BLaER1 treated with 17β-estradiol and CSF1 and Interleukin-3, amounts not matched to agents 10 nM and 100 nM (cell line): Measurements from ENCODE around the gene PTGES.

Experiments
- H3K27ac ChIP-seq, 11 experiments: shearing (Covaris generic); formaldehyde crosslinking; 2 replicates each; pipeline ENCODE4 v1.8.1; 2022
- H3K27me3 ChIP-seq, 11 experiments: shearing (Covaris generic); formaldehyde crosslinking; 2 replicates each; pipeline ENCODE4 v1.8.1; 2022
- H3K36me3 ChIP-seq, 11 experiments: shearing (Covaris generic); formaldehyde crosslinking; 2 replicates each; pipeline ENCODE4 v1.8.1; 2022
- H3K4me1 ChIP-seq, 10 experiments: shearing (Covaris generic); formaldehyde crosslinking; 2 replicates each; pipeline ENCODE4 v1.8.1; 2022
- H3K4me2 ChIP-seq, 11 experiments: shearing (Covaris generic); formaldehyde crosslinking; 2 replicates each; pipeline ENCODE4 v1.8.1; 2022
- H3K4me3 ChIP-seq, 10 experiments: shearing (Covaris generic); formaldehyde crosslinking; 2 replicates each; pipeline ENCODE4 v1.8.1; 2022
- H3K9ac ChIP-seq, 11 experiments: shearing (Covaris generic); formaldehyde crosslinking; 2 replicates each; pipeline ENCODE4 v1.8.1; 2022
- H3K9me3 ChIP-seq, 11 experiments: shearing (Covaris generic); formaldehyde crosslinking; replicated peaks in 1 of 11; 2 replicates each; pipeline ENCODE4 v1.8.1; 2022
- H4K20me1 ChIP-seq, 11 experiments: shearing (Covaris generic); formaldehyde crosslinking; 2 replicates each; pipeline ENCODE4 v1.8.1; 2022
- Cebpa-rat ChIP-seq, 11 experiments: shearing (Covaris generic); IDR thresholded peaks; 2 replicates each; pipeline ENCODE4 v1.8.1; 2022

PTGES gene

DNA sequence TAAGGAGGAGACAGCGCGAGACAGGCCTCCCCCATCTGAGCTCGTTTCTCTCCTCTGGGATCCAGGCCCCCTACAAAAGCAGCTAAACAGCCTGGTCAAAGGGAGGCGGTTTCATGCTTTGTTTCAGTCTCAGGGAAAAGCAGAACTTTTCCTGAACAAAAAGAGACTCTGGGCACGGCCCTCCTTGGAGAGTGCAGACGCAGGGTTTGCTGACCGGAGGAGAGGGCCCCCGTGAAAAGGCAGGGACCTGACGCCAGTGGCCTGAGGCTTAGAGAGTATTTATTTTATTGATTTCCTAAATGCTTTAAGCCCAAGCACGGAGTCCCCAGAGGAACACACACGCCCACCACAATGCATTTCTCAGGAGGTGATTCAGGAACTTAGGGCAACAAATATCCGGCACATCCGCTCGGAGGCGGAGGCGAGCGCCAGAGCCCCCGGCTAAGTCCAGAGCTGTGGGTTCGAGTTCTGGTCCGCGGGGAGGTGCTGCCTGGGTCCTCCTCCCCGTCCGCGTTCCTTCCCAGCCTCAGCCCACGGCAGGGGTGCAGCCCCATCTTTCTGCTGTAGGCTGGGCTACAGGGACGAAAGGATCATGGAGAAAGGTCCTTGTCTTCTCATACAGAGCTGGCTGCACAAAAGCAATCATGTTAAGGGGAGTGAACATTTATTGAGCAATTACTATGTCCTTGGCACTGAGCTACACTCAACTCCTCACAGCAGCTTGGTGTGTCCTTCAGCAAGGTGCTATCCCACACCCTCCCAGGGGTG, 40.0 kb downstream of the PTGES start:
- H3K4me1 ChIP-seq: peaks cover 58 to 83% (median 77%) of the 10 kb centered on the region in 10 experiments
- H3K36me3 ChIP-seq: no peaks in the 10 kb centered on the region
- peak overlapping the region in 10 of 11 experiments; percentile 55 to 90 (median 85); a peak in 20 of 22 replicates for H3K27ac ChIP-seq
- peak overlapping the region; percentile 2 to 61 (median 44); a peak in 16 of 20 replicates for H3K4me3 ChIP-seq
- no peaks in the 10 kb centered on the region for H3K9me3 ChIP-seq
- peak overlapping the region; percentile 84 to 98 (median 94) for H3K4me2 ChIP-seq
- peak overlapping the region; percentile 5 to 79 (median 77); a peak in 21 of 22 replicates for H3K9ac ChIP-seq
- peaks cover 0 to 6% (median 0%) of the 10 kb centered on the region in 11 experiments; a peak in 2 of 22 replicates for H4K20me1 ChIP-seq
- peaks cover 0 to 62% (median 33%) of the 10 kb centered on the region in 11 experiments; a peak in 18 of 22 replicates for H3K27me3 ChIP-seq
- peak in 2 of 11 experiments; percentile 18 to 47; a peak in 1 of 22 replicates for TF ChIP-seq Cebpa-rat (IDR thresholded peaks at IDR 0.05)

DNA sequence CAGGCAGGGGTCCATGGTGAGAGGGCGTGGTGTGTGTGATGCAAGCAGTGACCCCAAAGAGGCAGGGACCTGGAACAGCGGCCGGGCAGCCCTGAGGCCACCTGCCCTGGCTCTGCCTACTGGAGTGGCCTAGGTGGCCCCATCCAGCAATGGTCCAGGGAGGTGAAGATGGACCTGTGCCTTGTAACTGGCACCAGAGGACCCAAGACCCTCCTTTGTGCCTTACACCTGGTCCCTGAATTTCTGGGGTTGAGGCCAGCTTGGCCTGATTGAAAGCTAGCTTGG, 42.7 kb downstream of the PTGES start:
- Histone ChIP-seq H3K27me3 (peaks cover 0 to 54% (median 28%) of the 10 kb centered on the region in 11 experiments; a peak in 18 of 22 replicates), H3K9me3 (no peaks in the 10 kb centered on the region), H3K27ac (peak overlapping the region in 1 of 11 experiments; percentile 90; a peak in 1 of 22 replicates), H3K4me1 (peaks cover 45 to 71% (median 65%) of the 10 kb centered on the region in 10 experiments), H3K4me2 (peak overlapping the region in 10 of 11 experiments; percentile 10 to 98 (median 94); a peak in 13 of 22 replicates), H3K36me3 (no peaks in the 10 kb centered on the region), H3K4me3 (no peak overlapping the region), H3K9ac (no peak overlapping the region), H4K20me1 (peaks cover 0 to 6% (median 0%) of the 10 kb centered on the region in 11 experiments; a peak in 2 of 22 replicates)
- no peak for TF ChIP-seq Cebpa-rat (IDR thresholded peaks at IDR 0.05)

DNA sequence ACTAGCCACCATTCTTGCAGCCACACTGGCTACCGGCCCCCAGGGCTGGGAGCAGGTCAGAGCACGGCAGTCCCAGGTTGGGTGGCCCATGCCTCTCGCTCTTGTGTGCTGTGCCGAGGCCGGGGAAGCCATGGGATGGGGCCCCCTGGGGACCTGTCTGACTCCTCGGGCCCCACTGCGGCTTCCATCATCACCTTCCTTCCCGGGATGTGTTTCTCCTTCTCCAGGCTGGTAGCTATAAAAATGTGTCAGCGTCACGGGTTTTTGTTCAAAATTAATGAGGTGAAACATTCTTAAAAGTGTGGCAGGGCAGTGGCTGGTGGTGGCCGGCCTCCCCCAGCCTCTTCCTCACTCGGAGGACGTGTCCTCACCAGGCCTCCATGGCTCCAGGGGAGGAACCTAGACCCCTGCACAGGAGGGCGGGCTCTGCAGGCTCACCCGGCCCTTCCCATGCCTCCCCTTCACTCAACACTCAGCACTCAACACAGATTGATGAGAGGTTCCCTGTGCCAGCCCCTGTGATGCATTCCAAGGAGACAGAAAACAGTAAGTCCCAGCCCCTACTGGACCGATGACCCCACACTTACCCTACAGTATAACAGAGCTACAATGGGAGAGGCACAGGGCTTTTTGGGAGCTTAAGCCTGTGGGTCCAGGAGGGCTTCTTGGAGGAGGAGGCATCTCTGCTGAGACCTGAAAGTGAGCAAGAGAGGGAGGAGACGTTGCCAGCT, 43.2 kb downstream of the PTGES start:
- Histone ChIP-seq H3K4me2 (peak overlapping the region in 9 of 11 experiments; percentile 10 to 98 (median 93); a peak in 16 of 22 replicates), H3K36me3 (no peaks in the 10 kb centered on the region), H4K20me1 (peaks cover 0 to 6% (median 0%) of the 10 kb centered on the region in 11 experiments; a peak in 2 of 22 replicates), H3K27ac (peak overlapping the region in 1 of 11 experiments; percentile 90; a peak in 3 of 22 replicates), H3K27me3 (peaks cover 0 to 49% (median 23%) of the 10 kb centered on the region in 11 experiments; a peak in 17 of 22 replicates), H3K9ac (no peak overlapping the region), H3K4me1 (peaks cover 40 to 65% (median 60%) of the 10 kb centered on the region in 10 experiments), H3K4me3 (no peak overlapping the region), H3K9me3 (no peaks in the 10 kb centered on the region)
- TF ChIP-seq Cebpa-rat (IDR thresholded peaks at IDR 0.05): no peak

DNA sequence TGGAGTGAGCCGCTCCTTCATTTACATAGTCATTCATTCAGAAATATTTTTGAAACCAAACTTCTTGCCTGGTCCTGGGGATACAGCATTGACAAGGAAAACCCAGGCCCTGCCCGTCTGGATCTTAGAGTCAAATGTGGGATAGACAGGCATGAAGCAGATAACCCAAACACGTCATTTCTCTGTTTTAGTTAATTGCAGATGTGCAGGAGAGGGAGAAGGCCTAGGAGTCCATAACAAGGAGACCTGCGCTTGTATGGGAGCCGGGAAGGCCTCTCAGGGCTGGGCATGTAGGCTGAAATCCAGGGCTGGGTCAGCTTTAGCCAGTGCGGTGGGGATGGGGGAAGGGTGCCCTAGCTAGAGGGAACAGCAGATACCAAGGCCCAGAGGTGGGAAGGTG, 44.0 kb downstream of the PTGES start:
- TF ChIP-seq Cebpa-rat (IDR thresholded peaks at IDR 0.05): no peak

DNA sequence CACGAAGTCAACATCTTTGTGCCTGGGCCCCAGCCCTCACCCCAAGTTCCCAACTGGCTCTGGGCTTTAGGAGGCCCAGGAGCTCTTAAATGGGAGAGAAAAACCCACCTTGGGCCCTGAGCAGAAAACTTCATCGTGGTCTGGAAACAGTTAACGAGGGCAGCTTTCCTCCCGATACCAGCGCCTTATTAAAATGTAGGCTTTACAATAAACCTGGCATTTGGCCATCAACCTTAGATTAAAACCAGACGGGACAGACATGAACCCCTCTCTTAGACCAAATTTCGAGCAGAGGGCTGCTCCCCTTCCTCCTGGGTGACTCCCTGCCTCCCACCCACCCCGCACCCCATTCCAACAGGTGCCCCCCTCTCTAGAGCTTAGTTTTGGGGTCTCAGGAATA, 48.0 kb downstream of the PTGES start:
- Histone ChIP-seq H3K36me3 (no peaks in the 10 kb centered on the region), H3K4me1 (peaks cover 6 to 26% (median 18%) of the 10 kb centered on the region in 10 experiments; a peak in 19 of 20 replicates), H3K27me3 (peaks cover 2 to 25% (median 15%) of the 10 kb centered on the region in 11 experiments; a peak in 17 of 22 replicates), H3K9ac (no peak overlapping the region), H4K20me1 (peaks cover 0 to 6% (median 0%) of the 10 kb centered on the region in 11 experiments; a peak in 1 of 22 replicates), H3K4me2 (no peak overlapping the region), H3K27ac (no peak overlapping the region), H3K4me3 (no peak overlapping the region), H3K9me3 (no peaks in the 10 kb centered on the region)
- TF ChIP-seq Cebpa-rat (IDR thresholded peaks at IDR 0.05): no peak

More for the DNA sequence above, 44.0 kb downstream of the PTGES start:
- Histone ChIP-seq H3K4me3 (no peak overlapping the region), H4K20me1 (peaks cover 0 to 6% (median 0%) of the 10 kb centered on the region in 11 experiments; a peak in 2 of 22 replicates), H3K9ac (no peak overlapping the region), H3K36me3 (no peaks in the 10 kb centered on the region), H3K9me3 (no peaks in the 10 kb centered on the region), H3K27me3 (peaks cover 0 to 41% (median 22%) of the 10 kb centered on the region in 11 experiments; a peak in 17 of 22 replicates), H3K4me2 (peak overlapping the region in 7 of 11 experiments; percentile 21 to 95 (median 93); a peak in 12 of 22 replicates), H3K27ac (peak overlapping the region in 1 of 11 experiments; percentile 9; a peak in 3 of 22 replicates), H3K4me1 (peaks cover 32 to 57% (median 52%) of the 10 kb centered on the region in 10 experiments)

DNA sequence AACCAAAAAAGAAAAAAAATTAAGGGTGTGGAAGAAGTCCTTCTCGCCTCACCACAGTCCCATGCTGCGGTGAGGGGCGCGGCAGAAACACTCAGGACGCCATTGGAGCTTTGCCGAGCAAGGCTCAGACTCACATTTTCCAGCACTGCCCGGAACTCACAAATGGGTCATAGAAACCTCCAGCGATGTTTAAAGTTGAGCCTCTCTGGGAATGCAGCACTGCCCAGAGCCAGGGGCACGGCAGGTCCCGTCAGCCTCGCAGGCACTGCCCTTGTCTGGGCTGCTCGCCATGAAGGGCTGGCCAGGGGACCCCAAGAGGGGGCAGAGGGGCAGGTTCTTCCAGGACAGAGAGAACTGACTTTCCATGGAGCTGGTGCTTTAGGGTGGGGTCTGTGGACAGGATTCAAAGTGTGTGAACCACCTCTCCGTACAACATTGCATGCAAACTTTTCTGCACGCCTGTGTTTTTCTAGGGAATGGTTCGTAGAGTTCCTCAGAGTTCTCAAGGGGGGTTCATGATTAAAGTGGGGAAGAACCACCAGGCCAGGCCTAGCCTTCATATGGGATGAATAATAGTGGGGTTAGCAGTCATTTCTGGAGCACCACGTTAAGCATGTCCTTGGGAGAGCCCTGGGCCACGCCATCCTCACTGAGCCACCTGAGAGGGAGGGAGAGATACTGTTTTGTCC, 49.0 kb downstream of the PTGES start:
- H3K27ac ChIP-seq: no peak overlapping the region
- H3K36me3 ChIP-seq: no peaks in the 10 kb centered on the region
- H3K9me3 ChIP-seq: no peaks in the 10 kb centered on the region
- no peaks in the 10 kb centered on the region for H4K20me1 ChIP-seq
- peaks cover 3 to 20% (median 12%) of the 10 kb centered on the region in 10 experiments; a peak in 13 of 20 replicates for H3K4me1 ChIP-seq
- peak overlapping the region in 1 of 11 experiments; percentile 52; a peak in 1 of 22 replicates for H3K4me2 ChIP-seq
- H3K9ac ChIP-seq: no peak overlapping the region
- H3K27me3 ChIP-seq: peaks cover 10 to 25% (median 15%) of the 10 kb centered on the region in 11 experiments; a peak in 21 of 22 replicates
- no peak overlapping the region for H3K4me3 ChIP-seq
- no peak for TF ChIP-seq Cebpa-rat (IDR thresholded peaks at IDR 0.05)

DNA sequence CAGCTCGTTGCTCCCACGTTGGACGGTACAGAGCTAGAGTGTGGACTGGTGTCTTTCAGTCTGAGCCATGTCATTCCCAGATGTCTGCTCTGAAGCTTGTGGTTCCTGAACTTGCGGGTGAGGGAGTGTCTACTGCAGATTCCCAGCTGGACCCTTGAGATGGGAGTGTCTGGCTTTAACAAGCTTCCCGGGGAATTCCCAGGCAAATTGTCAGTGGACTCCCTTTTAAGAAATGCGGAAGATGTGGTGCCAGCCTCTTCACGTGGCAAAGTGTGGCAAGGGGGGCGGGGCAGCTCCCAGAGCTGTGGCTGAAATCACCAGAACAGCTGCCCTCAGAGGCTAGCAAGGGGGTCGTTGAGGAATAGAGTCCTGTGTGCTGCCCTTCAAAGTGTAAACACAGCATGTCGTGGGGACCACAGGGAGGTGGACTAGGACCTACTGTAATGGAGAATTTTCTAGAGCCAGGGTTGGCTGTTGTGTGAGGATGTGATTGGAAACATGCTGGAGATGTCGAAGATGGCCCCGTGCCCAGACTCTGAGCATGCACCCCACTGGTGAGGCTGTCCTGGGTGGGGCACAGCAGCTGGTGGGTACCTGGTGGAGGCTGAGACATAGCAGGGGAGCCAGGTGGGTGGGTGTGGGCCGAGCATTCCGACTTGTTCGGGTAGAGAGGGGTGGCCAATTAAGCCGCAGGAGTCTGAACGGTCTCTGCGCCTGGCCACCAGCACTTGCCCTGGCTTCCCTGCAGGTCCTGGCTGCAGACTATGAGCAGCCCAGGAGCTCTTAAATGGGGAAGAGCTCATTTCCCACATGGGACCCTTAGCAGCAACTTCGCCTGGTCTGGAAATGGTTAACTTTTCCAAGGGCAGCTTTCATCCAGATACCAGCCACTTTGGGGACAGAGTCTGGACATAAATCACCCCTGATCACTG, 50.0 kb downstream of the PTGES start:
- Histone ChIP-seq H3K36me3 (no peaks in the 10 kb centered on the region), H3K4me2 (peak overlapping the region in 6 of 11 experiments; percentile 14 to 52 (median 35); a peak in 10 of 22 replicates), H3K9me3 (no peaks in the 10 kb centered on the region), H3K27me3 (peaks cover 18 to 32% (median 25%) of the 10 kb centered on the region in 11 experiments), H4K20me1 (no peaks in the 10 kb centered on the region; a peak in 1 of 22 replicates), H3K9ac (no peak overlapping the region), H3K4me3 (no peak overlapping the region), H3K27ac (no peak overlapping the region), H3K4me1 (peaks cover 0 to 22% (median 8%) of the 10 kb centered on the region in 10 experiments; a peak in 12 of 20 replicates)
- no peak for TF ChIP-seq Cebpa-rat (IDR thresholded peaks at IDR 0.05)
